ENCODE measurements around the gene TSPAN9.

DNA sequence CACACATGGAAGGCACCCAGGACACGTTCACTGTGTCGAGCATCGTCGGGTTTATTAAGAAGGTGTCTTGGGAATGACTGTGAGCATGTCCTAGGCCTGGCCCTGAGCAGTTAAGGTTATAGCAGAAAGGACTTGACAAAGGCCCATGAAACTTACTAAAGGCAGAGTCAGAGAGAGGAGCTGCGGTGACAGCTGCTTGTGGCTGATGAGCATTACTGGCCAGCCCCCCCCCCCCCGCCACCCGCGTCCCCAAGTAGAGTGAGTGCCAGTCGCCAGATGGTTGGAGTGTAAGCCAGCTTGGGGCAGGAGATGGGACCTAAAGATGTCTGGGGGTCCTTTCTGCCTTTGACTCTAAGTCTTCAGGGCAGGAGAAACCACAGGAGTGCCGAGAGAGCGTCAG is 169.9 kb downstream of the TSPAN9 start:
- TF ChIP-seq, protein P1, sequence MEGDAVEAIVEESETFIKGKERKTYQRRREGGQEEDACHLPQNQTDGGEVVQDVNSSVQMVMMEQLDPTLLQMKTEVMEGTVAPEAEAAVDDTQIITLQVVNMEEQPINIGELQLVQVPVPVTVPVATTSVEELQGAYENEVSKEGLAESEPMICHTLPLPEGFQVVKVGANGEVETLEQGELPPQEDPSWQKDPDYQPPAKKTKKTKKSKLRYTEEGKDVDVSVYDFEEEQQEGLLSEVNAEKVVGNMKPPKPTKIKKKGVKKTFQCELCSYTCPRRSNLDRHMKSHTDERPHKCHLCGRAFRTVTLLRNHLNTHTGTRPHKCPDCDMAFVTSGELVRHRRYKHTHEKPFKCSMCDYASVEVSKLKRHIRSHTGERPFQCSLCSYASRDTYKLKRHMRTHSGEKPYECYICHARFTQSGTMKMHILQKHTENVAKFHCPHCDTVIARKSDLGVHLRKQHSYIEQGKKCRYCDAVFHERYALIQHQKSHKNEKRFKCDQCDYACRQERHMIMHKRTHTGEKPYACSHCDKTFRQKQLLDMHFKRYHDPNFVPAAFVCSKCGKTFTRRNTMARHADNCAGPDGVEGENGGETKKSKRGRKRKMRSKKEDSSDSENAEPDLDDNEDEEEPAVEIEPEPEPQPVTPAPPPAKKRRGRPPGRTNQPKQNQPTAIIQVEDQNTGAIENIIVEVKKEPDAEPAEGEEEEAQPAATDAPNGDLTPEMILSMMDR (IDR thresholded peaks at IDR 0.05): no peak
- TF ChIP-seq POLR2A (IDR thresholded peaks at IDR 0.05): no peak

Data from heart left ventricle (tissue), 13 donors.